ENCODE data around the gene DTYMK. TPM values are rescaled to one million over a fixed set of nuclear protein-coding genes. Genes with fewer than 3 reads are reported as not detected.

Gene DTYMK
- total and polyA plus RNA-seq, 2 of the 8 experiments (the other 6 are each of a cell fraction or from before 2014, with no cell fraction given), result 58.3 to 69.9 TPM

- TF ChIP-seq, protein P1, sequence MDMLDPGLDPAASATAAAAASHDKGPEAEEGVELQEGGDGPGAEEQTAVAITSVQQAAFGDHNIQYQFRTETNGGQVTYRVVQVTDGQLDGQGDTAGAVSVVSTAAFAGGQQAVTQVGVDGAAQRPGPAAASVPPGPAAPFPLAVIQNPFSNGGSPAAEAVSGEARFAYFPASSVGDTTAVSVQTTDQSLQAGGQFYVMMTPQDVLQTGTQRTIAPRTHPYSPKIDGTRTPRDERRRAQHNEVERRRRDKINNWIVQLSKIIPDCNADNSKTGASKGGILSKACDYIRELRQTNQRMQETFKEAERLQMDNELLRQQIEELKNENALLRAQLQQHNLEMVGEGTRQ (IDR thresholded peaks at IDR 0.05; ENCODE audit: low read length), result peak; percentile 43
- TF ChIP-seq YY1 (IDR thresholded peaks at IDR 0.05; ENCODE audit: low read depth, low read length), result peak; percentile 70; the same call in 1 of the 2 replicates
- TF ChIP-seq, protein P2, sequence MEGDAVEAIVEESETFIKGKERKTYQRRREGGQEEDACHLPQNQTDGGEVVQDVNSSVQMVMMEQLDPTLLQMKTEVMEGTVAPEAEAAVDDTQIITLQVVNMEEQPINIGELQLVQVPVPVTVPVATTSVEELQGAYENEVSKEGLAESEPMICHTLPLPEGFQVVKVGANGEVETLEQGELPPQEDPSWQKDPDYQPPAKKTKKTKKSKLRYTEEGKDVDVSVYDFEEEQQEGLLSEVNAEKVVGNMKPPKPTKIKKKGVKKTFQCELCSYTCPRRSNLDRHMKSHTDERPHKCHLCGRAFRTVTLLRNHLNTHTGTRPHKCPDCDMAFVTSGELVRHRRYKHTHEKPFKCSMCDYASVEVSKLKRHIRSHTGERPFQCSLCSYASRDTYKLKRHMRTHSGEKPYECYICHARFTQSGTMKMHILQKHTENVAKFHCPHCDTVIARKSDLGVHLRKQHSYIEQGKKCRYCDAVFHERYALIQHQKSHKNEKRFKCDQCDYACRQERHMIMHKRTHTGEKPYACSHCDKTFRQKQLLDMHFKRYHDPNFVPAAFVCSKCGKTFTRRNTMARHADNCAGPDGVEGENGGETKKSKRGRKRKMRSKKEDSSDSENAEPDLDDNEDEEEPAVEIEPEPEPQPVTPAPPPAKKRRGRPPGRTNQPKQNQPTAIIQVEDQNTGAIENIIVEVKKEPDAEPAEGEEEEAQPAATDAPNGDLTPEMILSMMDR (IDR thresholded peaks at IDR 0.05; ENCODE audit: control extremely low read depth in 1 of 3, insufficient read depth in 1 of 3, low read depth in 1 of 3, low read length in 3 of 3), result peak in 2 of 3 experiments; percentile 59 to 70; a peak in 3 of 4 replicates
Observed at GRCh38 chr2:241701149-241701398, 14.5 kb upstream of the DTYMK start (continued).
